Suprapubic skin (tissue), 3 donors: ENCODE results near the gene C1QC.

Experiments used
- CTCF ChIP-seq, 2 donors: fragments of 200-600 bp in 1 of 2; fragments of 450-650 bp in 1 of 2; sonication (generic) in 1 of 2; IDR thresholded peaks; one replicate each; pipeline ENCODE4 v1.5.1; 2016 to 2019; ENCODE audit warnings: antibody characterized with exemption in 2 of 2, mild to moderate bottlenecking in 1 of 2, moderate library complexity in 1 of 2
- POLR2A ChIP-seq, 2 donors: fragments of 450-650 bp; IDR thresholded peaks; one replicate each; pipeline ENCODE4 v1.6.1; 2017; ENCODE audit warnings: antibody characterized with exemption in 2 of 2, mild to moderate bottlenecking in 2 of 2, moderate library complexity in 2 of 2

GRCh38 chr1:22608361-22608760 lies 35.1 kb upstream of the C1QC start:
- no peak for TF ChIP-seq CTCF (IDR thresholded peaks at IDR 0.05)
- TF ChIP-seq POLR2A (IDR thresholded peaks at IDR 0.05), result no peak
